NB4 (cell line): ENCODE measurements around the gene FAM9A.
A peak's percentile ranks its signal among the peaks of the same experiment; 100 is the strongest.

Source experiments
- DNase-seq: peaks from one replicate; pipeline ENCODE4 v3.0.0; 2010; ENCODE audit warnings: low read depth
- H3K4me3 ChIP-seq: one replicate; pipeline ENCODE4 v1.5.1; 2011; ENCODE audit warnings: mild to moderate bottlenecking, low read depth, low read length, moderate library complexity
- MYC ChIP-seq: IDR thresholded peaks from 2 replicates; pipeline ENCODE4 v1.6.1; 2011; ENCODE audit warnings: low read depth, low read length
- POLR2A ChIP-seq: IDR thresholded peaks from 2 replicates; pipeline ENCODE4 v1.6.1; 2011; ENCODE audit warnings: mild to moderate bottlenecking; ENCODE audit not compliant: insufficient read length; ENCODE audit errors: extremely low read depth
- TF ChIP-seq, protein P1 (sequence below): IDR thresholded peaks from 2 replicates; pipeline ENCODE4 v1.6.1; 2011; ENCODE audit warnings: low read depth, low read length
- TF ChIP-seq, protein P2 (sequence below): IDR thresholded peaks from one replicate; pipeline ENCODE4 v1.5.1; 2012; ENCODE audit warnings: low read depth, low read length

FAM9A gene

DNA sequence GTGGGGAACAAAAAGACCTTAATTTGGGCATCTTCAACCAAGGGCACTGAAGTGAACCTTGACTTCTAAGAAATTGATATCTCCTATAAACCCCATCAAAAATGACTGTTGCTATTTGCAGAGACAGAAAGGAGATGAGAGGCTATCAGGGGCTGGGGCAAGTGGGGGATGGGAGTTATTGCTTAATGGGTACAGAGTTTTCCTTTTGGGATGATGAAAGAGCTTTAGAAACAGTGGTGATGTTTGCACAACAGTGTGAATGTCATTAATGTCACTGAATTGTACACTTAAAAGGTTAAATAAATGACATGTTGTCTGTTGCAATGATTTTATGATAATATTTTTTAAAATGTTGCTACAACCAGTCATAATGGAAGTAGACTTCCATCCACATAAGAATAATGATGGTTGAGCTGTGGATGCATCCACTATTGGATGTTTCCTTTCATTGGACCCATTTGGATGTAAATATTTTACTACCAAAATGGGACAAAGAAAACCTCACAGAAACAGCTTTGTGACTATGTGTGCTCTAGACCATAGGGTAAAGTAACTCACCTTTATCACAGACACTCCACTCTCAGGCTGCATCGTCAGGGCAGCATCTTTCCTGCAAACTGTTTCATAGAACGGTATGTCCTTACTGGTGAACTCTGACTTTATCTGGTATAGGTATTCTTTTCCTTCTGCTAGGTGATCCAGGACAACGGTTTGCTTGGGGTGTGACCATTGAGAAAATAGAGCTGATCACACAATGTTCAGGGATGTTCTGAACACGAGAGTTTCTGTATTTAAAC, 31.6 kb upstream of the FAM9A start:
- DNase-seq = no peak
- no peak for TF ChIP-seq POLR2A
- no peak for TF ChIP-seq MYC
- TF ChIP-seq, protein P1, sequence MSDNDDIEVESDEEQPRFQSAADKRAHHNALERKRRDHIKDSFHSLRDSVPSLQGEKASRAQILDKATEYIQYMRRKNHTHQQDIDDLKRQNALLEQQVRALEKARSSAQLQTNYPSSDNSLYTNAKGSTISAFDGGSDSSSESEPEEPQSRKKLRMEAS = no peak
- TF ChIP-seq, protein P2, sequence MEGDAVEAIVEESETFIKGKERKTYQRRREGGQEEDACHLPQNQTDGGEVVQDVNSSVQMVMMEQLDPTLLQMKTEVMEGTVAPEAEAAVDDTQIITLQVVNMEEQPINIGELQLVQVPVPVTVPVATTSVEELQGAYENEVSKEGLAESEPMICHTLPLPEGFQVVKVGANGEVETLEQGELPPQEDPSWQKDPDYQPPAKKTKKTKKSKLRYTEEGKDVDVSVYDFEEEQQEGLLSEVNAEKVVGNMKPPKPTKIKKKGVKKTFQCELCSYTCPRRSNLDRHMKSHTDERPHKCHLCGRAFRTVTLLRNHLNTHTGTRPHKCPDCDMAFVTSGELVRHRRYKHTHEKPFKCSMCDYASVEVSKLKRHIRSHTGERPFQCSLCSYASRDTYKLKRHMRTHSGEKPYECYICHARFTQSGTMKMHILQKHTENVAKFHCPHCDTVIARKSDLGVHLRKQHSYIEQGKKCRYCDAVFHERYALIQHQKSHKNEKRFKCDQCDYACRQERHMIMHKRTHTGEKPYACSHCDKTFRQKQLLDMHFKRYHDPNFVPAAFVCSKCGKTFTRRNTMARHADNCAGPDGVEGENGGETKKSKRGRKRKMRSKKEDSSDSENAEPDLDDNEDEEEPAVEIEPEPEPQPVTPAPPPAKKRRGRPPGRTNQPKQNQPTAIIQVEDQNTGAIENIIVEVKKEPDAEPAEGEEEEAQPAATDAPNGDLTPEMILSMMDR = no peak
- no peak overlapping the region for H3K4me3 ChIP-seq

DNA sequence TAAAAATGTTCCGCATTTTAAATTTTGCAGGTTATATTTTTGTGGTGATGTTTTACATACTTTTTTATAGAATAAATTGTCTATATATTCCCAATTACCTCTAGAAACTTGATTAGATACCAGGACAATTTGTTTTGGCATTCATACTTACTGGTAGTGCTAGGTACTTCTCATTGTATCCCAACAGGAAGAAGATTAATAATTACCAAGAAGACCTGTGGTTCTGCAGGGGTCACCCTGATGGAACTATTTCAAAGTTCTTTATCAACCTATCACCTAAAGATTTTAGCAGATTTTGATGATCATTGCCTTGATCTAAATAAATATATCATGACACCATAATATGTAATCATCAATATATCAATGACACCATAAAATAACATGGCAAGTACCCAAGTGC, 22.5 kb upstream of the FAM9A start:
- DNase-seq = no peak
- no peak overlapping the region for H3K4me3 ChIP-seq
- TF ChIP-seq, protein P2 = no peak
- TF ChIP-seq, protein P1 = no peak
- no peak for TF ChIP-seq POLR2A
- no peak for TF ChIP-seq MYC

DNA sequence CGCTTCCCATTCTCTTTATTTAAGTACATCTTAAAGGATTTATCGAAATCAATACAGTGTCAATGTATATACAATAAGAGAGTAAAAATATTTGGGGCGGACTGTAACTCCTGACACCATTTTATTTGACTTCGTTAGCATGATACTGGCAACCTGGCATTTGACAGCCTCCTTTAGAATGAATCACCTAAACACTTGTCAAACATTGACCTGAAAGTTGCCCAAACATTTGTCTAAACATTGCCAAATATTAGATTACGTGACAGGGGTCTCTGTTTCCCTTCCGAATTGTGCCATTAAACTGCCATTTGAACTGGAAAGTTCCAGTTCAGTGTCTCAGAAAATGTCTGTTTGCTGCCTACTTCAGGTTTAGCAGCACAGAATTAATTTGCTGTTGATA, 20.8 kb upstream of the FAM9A start:
- DNase-seq = no peak
- H3K4me3 ChIP-seq = no peak overlapping the region
- TF ChIP-seq, protein P1 = no peak
- TF ChIP-seq MYC (no peak), POLR2A (no peak)
- TF ChIP-seq, protein P2 = no peak

DNA sequence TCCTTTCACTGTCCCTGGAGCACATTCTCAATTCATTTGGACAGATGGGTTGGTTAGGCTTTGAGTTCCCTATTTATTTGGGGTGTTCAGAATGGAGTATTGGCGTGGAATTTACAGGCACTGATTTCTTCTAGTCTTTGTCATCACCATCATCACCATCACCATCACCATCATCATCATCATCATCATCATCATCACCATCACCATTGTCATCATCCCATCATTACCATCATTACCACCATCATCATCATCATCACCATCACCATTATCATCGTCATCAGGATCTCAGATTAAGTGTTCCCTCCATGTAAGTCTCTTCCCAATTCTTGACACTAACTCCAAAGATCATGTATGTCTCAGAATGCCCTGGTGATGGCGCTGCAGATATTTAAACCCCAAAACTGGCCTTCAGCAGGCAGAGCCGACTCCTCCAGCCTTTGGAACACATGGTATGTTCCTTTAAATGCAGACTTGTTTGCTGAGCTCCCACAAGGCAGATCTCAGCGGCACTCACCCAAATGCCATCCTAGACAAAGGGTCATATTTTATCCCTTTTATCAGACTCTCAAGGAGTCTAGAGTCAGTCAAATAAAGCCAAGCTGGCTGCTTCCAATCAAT, 19.8 kb upstream of the FAM9A start:
- peak; percentile 18 for DNase-seq
- H3K4me3 ChIP-seq = no peak overlapping the region
- no peak for TF ChIP-seq MYC
- TF ChIP-seq POLR2A = no peak
- TF ChIP-seq, protein P1 = no peak
- TF ChIP-seq, protein P2 = no peak

DNA sequence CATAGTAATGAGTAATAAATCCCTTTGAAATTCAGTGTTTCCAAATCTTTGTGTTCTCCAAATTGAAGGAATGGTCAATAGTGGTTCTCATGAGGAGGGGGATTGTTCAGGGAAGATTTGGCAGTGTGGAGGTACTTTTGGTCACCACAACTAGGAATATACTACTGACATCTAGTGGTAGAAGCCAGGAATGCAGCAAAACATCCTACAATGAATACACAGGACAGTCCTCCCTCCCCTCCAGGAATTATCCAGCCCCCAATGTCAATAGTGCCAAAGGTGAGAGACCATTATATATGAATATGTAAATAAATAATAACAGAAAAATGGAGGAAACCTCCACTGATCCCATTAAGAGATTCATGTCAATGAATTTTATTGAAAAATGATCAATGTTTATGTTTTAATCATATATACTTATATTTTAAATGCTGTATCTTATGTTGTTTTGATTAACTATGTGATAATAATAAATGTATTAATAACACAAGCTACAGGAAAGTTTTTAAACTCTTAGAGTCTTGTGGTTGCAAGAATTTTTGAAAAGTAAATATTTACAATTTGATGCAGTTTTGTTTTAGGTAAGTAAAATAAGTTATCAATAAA, 14.4 kb upstream of the FAM9A start:
- DNase-seq = peak; percentile 53
- no peak overlapping the region for H3K4me3 ChIP-seq
- TF ChIP-seq MYC (no peak), POLR2A (no peak)
- TF ChIP-seq, protein P1 = no peak
- TF ChIP-seq, protein P2 = peak; percentile 58
